GM21515 (cell line): ENCODE measurements around the gene TUBE1.

Experiments
- ATAC-seq: cut with Tn5 transposase; IDR thresholded peaks from one replicate; pipeline ENCODE4 v1.9.1; 2021; ENCODE audit not compliant: unreplicated experiment

Gene TUBE1

DNA sequence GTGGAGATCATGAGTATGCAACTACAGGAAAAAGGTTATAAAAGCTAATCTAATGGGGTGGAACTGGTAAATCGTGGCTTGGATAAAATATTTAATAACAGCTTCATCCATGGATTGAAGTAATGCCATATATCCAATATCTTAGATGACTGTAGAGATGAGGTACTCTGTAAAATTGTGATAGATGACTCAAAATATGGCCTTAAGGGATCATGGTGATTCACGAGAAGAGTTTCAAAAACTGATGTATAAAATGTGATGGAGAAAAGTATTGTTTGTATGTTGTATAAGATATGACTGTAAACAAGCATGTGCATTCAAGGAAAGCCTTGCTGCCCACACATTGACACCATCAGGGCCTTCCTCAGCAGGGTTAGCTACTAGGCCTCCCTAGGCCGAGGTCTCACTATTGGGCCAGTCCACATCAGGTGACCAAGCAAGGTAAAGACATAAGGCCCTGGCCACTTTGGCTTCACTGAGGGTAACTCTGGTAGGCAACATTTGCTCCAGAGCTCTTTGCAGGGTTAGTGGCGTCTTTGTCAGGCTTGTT, 51.1 kb downstream of the TUBE1 start:
- no peak for ATAC-seq

DNA sequence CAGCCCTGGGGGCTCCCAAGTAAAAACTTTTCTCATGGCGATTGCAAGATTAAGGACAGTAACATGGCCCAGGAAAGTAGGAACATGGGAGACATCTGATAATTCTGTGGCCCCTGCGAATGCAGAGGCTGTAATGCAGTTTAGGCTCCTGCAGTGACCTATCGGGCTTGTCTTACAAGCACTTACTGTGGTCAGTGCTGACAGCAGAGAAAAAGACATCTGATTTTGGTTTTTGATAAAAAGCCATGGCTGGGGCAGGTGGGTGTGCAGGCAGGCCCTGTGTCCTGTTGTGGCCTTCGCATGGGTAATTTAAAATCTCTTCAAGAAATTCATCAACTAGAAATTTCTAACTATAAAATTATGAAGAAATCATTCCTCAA, 52.7 kb downstream of the TUBE1 start:
- no peak for ATAC-seq

DNA sequence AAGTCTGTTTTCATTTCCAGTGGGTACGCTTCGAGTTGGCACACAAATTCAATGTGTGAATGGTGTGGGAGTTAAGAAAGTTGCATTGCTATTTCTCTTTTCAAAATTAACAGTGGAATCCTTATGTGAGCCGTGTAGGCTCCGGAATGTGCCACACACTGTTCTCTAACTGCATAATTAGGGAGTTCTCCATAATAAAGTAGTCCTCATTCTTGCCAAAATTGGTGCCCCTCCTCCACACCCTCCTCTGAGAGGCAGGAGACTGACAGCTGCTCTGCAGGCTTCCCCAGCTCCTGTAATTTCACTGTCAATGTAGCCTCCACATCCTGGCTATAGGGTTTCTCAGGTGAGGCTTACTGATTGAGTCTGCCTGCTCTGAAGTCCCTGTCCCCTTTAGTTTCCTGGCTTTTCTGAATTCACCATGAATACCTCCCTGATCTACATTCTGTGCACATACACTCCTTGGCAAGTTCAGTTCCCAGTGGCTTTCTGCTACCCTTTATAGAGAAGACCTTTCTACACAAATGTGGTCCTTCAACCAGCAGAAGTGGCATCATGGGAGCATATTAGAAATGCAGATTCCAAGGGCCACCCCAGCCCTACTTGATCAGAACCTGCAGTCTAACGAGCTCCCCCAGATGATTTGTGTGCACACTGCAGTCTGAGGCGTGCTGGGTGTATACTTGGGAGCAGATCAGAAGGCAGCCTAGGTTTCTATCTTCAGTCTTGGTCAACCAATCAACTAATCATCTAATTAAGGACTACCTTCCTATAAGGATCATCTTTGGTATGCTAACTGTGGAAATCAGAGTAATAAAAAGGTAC, 53.3 kb downstream of the TUBE1 start:
- no peak for ATAC-seq

DNA sequence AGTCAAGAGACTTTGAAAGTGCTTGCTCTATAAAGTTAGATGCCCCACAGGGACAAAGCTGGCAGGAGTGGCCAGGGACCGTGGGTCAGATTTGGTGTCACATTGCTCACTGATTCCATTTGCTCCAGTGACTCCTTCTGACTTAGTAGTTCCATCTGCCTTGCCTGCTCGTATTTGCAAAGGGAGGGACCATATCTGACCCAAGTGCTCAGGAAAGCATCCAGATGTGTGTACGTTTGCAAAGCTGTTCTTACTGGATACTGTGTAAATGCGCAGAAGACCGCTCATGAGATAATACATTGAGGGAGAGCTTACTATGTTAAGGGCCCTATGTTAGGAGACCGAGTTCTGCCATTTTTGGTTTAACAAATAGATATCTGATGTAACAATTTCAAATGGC, 54.6 kb downstream of the TUBE1 start:
- ATAC-seq: no peak

DNA sequence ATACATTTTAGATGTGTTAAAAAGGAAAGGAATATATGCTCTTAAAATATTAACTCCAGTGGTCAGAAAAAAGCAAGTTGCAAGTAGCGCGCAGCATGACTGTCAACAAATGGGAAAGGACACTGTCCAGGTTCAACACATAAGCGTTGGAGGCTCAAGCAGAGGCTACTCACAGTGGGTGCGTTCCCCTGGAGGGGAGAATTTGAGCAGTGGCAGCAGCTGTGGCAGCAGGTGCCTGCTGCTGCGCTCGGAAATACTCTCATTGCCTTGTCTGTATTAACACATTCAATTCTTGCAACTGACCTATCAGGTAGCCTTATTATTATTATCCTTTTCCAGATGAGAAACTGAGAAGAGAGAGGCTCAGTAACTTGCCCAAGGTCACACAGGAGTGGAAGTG, 55.3 kb downstream of the TUBE1 start:
- no peak for ATAC-seq

DNA sequence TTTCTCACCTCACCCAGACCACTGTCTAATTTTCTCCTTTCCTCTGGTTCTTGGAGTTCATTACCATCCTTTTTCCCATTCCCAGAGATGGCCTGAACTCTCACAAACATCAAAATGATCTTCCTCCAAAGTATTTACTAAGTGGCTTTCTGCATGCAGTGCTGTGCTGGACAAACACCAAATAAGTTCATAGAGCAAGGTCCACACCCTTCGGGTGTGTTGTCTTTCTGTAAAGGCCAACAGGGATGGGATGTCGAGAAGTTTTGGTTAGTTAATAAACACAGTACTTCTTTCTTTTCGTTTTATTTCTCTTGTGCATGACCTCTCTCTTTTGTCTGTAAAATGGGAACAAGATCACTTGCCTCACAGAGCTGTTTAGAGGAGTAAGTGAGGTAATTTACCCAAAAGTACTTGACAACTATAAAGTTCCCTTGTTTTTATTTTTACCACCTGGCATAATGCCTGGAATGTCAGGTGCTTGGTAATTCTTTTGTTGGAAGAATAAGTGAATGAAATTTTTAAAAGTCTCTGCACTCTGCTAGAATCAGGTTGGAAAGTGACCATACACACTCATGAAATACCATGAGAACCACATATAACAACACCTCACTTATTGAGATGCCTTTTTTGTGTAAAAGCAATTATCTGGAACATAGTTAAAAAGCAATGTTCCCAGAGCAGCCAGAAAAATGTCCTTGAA, 56.2 kb downstream of the TUBE1 start:
- no peak for ATAC-seq

DNA sequence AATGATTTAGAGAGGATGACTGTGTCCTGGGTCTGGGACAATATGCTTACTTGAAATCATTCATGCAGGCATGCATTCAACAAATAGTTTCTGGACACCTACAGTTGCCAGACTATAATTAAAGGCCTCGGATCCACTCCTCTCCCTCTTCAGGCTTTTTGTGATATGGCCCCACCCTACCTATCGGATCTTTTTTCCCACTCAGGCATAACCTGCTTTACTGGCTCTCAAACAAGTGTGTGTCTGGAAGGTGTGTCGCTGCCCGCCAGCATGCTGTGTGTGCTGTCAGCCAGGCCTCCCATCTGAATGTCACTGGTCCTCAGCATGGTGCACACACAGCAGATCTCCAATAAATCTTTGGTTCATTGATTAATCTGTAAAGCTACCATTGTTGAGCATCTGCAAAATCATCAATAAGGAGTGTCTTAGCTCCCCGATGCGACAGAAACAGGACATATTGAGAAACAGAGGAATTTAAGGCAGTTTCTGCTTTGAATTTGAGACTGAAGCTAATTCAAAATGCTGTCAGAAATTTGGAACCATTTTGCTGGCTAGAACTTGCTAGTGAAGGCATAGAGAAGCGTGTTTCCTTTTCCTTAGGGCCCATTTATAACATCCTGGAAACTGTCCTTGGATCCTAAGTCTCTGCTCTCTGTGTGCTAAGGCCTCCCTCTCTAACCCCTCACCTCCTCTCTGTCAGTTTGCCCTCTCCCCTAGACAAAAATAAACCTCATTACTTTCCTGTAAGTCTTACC, 56.9 kb downstream of the TUBE1 start:
- no peak for ATAC-seq

DNA sequence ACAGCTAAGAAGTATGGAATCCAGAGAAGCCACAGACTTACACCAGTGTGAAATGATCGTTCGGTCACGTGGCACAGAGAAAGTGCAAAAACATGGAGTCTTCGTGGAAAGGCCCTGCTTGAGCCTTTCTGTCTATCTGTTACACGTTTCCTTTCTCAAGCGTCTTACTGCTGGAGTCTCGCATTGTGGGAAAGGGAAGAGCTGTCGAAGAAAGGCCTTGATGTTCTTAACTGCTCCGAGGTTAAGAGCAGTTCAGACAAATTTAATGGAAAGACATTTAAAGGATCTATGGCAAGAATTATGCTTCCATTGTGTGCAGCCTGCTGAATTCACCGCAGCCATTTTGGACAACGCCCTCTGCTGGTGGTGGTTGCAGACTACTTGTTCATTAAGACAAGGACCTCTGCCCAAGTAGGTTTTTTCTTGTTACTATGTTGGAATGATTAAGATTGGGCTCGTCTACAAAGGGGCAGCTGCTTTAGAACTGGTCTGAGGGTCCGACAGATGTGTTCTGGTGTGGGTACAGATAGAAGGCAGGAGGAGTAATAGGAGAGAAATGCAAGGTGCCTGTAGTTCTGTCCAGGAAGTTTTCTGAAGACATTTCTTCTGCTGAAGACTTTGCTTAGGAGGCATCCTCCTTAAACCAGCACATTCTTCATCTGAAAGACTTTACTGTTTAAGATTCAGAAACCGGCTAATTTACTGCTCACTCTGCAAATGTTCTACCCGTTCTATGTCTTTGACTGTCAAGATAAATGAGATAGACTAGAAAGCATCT, 58.0 kb downstream of the TUBE1 start:
- ATAC-seq: peak; percentile 62

DNA sequence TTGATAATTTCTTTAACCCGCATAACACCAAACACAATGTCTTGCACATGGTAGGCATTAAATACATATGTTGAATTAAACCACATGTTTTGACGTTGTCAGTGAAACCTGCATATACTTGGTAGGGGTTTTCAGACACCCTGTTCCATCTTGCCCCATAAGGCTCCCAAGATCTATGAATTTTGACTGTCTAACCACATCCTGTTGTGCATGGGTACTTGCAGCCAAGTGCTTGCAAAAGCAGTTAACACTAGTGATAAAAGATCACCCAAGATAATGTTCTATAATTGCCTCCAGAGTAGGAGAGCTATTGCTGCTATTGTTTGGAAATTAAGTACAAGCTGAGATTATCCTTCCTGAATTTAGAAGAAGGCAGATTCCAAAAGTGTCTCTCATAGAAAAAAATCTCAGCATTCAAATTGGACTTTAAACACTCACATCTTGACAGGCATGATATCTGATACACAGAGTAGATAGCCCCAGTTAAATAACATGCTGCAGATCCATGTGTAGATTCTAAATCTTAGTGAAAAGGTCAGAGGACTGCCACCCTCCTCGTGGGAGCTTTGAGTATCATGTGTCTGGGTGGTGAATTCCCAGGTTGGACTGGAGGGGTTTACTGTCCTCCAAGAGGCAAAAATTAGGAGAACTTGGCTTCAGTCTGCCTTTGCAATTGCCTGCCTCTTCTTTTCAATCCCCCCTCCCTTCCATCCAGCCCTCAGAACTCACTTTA, 59.2 kb downstream of the TUBE1 start:
- peak; percentile 65 for ATAC-seq

DNA sequence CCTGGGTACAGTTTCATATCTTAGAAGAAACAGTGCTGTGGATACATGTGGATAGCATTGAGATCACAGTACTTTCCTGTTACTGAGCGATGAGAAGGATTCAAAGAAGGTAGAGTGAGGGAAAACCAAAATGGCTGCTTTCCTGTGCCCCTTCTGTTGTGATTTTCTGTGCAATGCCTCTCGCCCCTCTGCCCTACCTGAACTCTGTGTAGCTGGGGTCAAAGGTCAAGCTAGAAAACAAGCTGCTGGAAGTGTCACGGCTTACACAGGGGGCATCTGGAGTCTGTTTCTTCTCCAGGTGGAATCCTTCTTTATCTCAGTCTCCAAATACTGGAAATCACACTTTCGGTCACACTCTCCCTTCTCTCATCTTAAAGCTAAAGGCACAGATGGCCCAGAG, 60.3 kb downstream of the TUBE1 start:
- ATAC-seq: no peak

DNA sequence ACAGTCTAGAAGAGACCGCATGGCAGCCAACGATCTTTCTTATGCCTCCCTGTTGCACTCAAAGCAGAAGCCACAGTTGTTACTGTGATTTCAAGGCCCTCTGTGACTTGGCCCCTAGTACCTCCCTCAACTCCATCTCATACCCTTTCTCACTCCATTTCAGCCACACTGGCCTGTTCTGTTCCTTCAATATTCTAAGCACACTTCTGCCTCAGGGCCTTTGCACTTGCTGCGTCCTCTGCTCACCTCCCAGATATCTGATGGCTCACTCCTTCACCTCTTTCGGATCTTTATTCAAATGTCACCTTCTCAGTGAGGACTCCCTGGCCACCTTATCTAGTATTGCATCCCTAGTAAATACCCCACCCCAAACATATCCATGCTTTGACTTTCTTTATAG, 62.8 kb downstream of the TUBE1 start:
- ATAC-seq: no peak

DNA sequence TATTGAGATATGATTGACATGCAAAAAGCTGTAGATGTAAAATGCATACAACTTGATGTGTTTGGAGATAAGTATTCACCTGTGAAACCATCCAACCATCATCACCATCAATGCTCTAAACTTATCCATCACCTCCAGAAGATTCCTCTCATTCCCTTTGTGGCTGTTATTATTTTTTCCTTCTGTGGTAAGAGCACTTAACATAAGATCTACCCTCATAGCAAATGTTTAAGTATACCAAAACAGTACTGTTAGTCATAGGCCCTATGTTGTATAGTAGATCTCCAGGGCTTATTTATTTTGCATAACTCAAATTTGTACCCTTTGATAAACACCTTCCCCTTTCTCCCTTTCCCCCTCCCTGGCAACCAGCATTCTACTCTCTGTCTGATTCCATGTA, 64.5 kb downstream of the TUBE1 start:
- no peak for ATAC-seq

DNA sequence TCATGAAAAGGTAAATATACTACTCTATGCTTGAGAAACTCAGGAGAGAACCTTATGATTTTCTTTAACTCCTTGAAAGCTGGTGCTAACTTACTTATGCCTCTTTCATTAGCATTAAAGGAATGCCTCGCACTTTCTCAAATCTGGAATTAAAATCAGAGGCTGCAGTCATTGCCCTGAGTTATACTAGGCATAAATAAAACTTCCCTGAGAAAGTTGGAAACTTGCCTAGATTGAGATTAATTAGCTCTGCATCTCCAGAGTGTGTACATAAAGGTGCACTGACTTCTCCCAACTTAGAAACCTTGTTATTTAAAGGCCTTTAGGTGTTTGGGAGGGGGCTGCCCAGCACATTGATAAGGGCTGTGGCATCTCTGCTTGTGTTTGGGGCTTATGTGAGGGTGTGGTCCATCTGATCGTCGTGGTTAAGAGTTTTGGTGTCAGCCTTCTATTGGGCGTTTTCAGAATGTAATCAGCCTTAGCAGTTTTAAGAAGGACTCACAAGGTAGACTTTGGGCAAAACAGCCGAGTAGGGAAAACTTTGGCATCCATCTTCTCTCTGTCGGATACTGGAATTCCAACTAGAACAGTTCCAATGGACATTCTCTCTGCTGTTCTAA, 65.5 kb downstream of the TUBE1 start:
- no peak for ATAC-seq
